SIG-M5 treated with dmso at 0.1 percent for 504 hours (cell line): ENCODE data around the gene ZNF493.

Source experiments
- DNase-seq: peaks from one replicate; lab custom pipeline; 2025; ENCODE audit not compliant: unreplicated experiment; lab: John Stamatoyannopoulos, UW

The ZNF493 gene

GRCh38 chr19:21396893-21397572, at the start of gene ZNF493:
ZNF493 (plus strand) TSS chr19:21397133; CDS start chr19:21397238, 105 bp downstream.
- DNase-seq: peak; percentile 38

GRCh38 chr19:21352830-21353229, 44.1 kb upstream of the ZNF493 start:
- no peak for DNase-seq

- peak; percentile 24 for DNase-seq
Measured at GRCh38 chr19:21358768-21359451, 38.0 kb upstream of the ZNF493 start, which contains the start of gene ZNF738. ZNF738 (plus strand) TSS chr19:21359000; CDS start chr19:21359141, 141 bp downstream.

GRCh38 chr19:21362291-21362690, 34.6 kb upstream of the ZNF493 start:
- DNase-seq: no peak

DNA sequence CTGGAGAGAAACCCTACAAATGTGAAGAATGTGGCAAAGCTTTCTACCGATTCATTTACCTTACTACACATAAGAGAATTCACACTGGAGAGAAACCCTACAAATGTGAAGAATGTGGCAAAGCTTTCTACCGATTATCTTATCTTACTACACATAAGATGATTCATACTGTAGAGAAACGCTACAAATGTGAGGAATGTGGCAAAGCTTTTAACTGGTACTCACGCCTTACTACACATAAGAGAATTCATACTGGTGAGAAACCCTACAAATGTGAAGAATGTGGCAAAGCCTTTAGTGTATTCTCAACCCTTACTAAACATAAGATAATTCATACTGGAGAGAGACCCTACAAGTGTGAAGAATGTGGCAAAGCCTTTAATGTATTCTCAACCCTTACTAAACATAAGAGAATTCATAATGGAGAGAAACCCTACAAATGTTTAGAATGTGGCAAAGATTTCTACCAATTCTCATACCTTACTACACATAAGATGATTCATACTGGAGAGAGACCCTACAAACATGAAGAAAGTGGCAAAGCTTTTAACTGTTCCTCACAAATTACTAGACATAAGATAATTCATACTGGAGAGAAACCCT, 12.9 kb upstream of the ZNF493 start:
- no peak for DNase-seq

DNA sequence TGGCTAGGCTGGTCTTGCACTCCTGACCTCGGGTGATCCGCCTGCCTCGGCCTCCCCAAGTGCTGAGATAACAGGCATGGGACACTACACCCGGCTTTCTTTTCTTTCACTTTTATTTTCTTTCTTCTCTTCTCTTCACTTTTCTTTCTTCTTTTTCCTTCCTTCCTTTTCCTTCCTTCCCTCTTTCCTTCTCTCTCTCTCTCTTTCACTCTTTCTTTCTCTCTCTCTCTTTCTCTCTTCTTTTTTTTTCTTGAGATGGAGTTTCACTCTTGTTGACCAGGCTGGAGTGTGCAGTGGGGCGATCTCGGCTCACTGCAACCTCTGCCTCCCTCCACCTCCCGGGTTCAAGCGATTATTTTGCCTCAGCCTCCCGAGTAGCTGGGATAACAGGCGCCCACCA, 812 bp upstream of the ZNF493 start:
- no peak for DNase-seq

DNA sequence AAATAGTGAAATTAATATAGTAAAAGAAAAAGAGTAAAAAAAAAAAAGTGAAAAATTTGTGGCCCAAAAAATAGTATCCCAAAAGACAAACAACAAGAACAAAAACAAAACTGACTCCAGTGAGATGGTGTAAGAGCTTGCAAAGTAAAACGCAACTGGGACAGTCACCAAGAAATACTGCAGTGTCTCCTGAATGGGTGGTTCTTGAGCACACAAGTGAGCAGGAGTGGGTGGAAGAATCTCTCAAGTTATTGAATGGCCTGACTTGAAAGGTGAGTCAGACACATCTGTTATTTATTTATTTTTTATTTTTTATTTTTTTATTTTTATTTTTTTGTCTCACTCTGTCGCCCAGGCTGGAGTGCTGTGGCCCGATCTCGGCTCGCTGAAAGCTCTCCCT, 1.9 kb downstream of the ZNF493 start:
- no peak for DNase-seq

DNA sequence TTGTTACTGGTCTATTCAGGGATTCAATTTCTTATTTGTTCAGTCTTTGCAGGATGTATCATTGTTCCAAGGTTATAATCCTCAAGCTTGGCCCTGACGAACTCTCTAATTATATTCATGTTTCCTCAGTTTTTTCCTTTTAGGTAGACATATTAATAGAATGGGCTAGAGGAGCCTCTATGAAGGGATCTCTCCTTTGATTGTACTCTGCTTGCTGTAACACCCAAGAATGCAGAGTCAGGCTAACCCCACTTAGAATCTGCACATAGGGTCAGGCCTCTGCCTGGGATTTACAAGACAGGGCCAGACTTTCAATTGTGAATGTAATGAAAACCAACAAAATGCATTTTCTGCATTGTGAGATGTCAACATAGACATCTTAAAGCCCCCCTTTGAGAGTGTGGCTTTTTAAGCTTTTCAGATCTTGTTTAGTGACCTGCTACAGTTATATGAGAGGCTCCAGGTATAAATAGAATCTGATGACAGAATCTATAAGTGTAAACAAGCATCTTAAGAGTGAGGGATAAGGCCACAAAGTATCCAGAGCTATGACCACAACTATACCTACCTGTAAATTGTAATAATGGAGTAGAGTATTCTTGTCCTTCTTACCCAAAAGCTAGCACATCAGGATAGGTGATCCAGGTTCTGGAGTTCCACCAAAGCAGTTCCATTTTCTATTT, 5.5 kb downstream of the ZNF493 start:
- DNase-seq: no peak

- no peak for DNase-seq
Measured at GRCh38 chr19:21410166-21410565, 13.2 kb downstream of the ZNF493 start.

DNA sequence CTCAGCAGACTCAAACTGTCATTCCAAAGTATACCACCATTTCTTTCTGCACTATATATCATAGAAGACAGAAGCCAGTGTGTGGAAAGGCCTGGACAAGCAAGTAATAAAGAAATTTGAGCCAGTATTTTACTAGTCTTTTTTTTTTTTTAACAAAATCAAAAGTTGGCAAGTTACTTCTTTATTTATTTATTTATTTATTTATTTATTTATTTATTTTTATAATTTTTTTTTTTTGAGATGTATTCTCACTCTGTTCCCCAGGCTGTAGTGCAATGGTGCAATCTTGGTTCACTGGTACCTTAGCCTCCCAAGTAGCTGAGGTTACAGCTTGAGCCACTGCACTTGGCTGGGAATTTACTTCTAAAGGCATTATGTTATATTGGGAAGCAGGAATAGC, 25.3 kb downstream of the ZNF493 start:
- DNase-seq: no peak

GRCh38 chr19:21423057-21424041, 26.4 kb downstream of the ZNF493 start:
- no peak for DNase-seq

DNA sequence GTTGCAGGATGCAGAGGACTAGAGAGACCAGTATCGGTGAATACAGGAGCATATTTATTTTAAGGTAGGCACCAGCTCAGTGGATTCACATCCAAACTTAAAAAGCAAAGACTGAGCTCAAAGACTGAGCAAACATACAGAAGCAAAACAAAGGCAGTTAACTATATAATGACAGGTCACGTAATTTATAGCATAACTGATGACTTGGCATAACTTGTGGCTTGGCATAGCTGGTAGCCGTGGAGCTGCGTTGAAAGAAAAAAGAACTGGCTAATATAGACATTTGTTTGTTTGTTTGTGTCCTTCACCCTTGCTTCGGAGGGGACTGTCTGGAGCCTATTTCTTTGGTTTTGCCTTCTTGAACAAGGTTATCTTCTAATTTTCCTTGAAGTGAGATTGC, 33.7 kb downstream of the ZNF493 start:
- no peak for DNase-seq

DNA sequence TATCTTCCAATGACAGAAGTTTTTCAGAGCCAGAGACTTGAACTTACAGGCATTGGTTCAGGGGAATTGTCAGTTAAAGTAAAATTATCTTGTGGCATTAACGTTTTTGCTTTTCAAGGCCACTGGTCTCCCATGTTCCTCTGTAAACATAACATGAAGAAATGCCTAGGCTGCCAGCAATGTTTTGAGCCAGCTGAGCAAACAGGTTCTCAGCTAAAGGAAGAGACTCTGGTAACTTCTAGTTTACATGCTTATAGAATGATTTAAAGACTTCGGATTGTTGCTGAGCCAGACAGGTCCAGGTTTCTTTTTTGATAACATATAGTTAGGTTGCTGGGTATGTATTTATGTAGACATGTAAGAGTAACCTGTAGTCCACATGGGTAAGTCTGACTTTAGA, 35.7 kb downstream of the ZNF493 start:
- no peak for DNase-seq

GRCh38 chr19:21434516-21434915, 37.6 kb downstream of the ZNF493 start:
- DNase-seq: no peak

DNA sequence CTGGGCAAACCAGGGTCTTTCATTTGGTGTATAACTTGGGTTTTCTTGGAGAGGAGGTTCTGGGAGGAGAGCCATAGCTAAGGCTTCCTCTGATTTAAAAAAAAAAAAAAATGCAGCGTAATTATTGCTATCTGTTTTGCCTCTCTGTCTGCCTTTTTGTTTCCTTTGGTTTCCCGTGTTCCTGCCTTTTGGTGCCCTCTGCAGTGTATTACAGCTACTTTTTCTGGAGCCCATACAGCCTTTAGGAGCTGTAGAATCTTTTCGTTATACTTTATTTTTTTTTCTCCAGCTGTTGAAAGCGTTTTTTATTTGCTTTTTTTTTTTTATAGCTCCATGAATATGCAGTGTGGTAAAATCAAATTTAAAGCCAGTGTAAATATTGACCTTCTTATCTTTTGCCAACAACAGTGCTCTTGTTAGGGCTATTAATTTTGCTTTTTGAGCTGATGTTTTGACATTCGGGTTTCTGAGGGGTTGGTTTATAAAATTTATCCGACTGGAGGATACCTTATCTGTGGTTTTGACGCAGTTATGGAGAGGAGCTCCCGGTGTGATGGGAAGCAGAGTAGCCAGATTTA, 38.1 kb downstream of the ZNF493 start:
- no peak for DNase-seq

- peak; percentile 23 for DNase-seq
Measured at GRCh38 chr19:21439201-21439751, 42.3 kb downstream of the ZNF493 start.

- DNase-seq: no peak
Measured at GRCh38 chr19:21440321-21440720, 43.4 kb downstream of the ZNF493 start.

- DNase-seq: no peak
Measured at GRCh38 chr19:21451187-21451586, 54.3 kb downstream of the ZNF493 start.

DNA sequence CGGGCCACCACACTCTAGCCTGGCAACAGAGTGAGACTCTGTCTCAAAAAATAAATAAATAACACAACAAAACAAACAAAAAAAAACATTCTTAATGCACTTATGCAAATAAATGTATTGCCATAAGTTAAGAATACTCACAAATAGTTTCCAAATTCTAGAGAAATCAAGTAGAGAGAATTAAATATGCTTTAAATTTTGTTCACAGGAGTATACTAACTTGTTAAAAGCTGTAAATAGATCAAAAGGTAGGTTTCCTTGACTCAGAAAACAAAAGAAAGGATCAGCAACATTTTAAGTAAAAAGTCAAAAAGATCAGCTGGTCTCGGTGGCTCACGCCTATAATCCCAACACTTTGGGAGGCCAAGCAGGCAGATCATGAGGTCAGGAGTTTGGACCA, 58.0 kb downstream of the ZNF493 start:
- DNase-seq: no peak

GRCh38 chr19:21460686-21461085, 63.8 kb downstream of the ZNF493 start:
- no peak for DNase-seq
